Endodermal cell (in vitro differentiated cells): ENCODE data around the gene MAP7. TPM values are rescaled to one million over a fixed set of nuclear protein-coding genes. Genes with fewer than 3 reads are reported as not detected.

Experiments used
- DNase-seq: peaks from one replicate; pipeline ENCODE4 v3.0.0-alpha.2; 2017
- H3K27ac ChIP-seq: 2 replicates; pipeline ENCODE4 v1.5.1; 2013; ENCODE audit warnings: mild to moderate bottlenecking, low read depth, low read length, moderate library complexity
- H3K27me3 ChIP-seq: 2 replicates; pipeline ENCODE4 v1.6.1; 2013; ENCODE audit warnings: mild to moderate bottlenecking, low read length, moderate library complexity; ENCODE audit not compliant: insufficient read depth, control insufficient read depth, poor library complexity, severe bottlenecking
- H3K36me3 ChIP-seq: 2 replicates; pipeline ENCODE4 v1.7.0; 2013; ENCODE audit warnings: mild to moderate bottlenecking, low read length, moderate library complexity; ENCODE audit not compliant: control insufficient read depth, insufficient read depth
- H3K4me1 ChIP-seq: one replicate; pipeline ENCODE4 v1.7.0; 2013; ENCODE audit warnings: low read length; ENCODE audit not compliant: control insufficient read depth, insufficient read depth
- H3K4me3 ChIP-seq: 2 replicates; pipeline ENCODE4 v1.5.1; 2013; ENCODE audit warnings: mild to moderate bottlenecking, low read length, moderate library complexity
- H3K9ac ChIP-seq: 2 replicates; pipeline ENCODE4 v1.6.1; 2013; ENCODE audit warnings: mild to moderate bottlenecking, low read length, moderate library complexity; ENCODE audit not compliant: poor library complexity, severe bottlenecking; ENCODE audit errors: extremely low read depth
- H3K9me3 ChIP-seq: 2 replicates; pipeline ENCODE4 v1.6.1; 2013; ENCODE audit warnings: mild to moderate bottlenecking, low read length, moderate library complexity; ENCODE audit not compliant: control insufficient read depth
- H3K27ac Mint-ChIP-seq: 2 replicates; pipeline ENCODE4 v1.8.0; 2020; ENCODE audit warnings: mixed read lengths
- H3K27me3 Mint-ChIP-seq: 2 replicates; pipeline ENCODE4 v1.8.0; 2021; ENCODE audit warnings: mild to moderate bottlenecking, mixed read lengths; ENCODE audit not compliant: insufficient read depth
- H3K36me3 Mint-ChIP-seq: 2 replicates; pipeline ENCODE4 v1.8.0; 2020; ENCODE audit warnings: low read depth, mixed read lengths
- H3K4me1 Mint-ChIP-seq: 2 replicates; pipeline ENCODE4 v1.8.0; 2020; ENCODE audit warnings: mixed read lengths
- H3K4me3 Mint-ChIP-seq: 2 replicates; pipeline ENCODE4 v1.8.0; 2020; ENCODE audit warnings: mild to moderate bottlenecking, moderate library complexity, mixed read lengths
- H3K9me3 Mint-ChIP-seq: 2 replicates; pipeline ENCODE4 v1.8.0; 2020; ENCODE audit warnings: mild to moderate bottlenecking, mixed read lengths
- CTCF ChIP-seq: fragments of 200-600 bp; sonication (generic); conservative IDR thresholded peaks from 2 replicates; pipeline ENCODE4 v1.5.0; 2021; ENCODE audit warnings: antibody characterized with exemption, mild to moderate bottlenecking
- WGBS, 2 experiments: methylation state at CpG; one replicate each; pipeline versions ENCODE4 v1.1.5 to v1.1.7; 2013; ENCODE audit warnings: missing lambda C conversion rate in 2 of 2, mixed read lengths in 1 of 2; ENCODE audit not compliant: insufficient coverage in 1 of 2, insufficient read length in 1 of 2; 5-methylcytosine and 5-hydroxymethylcytosine counted together
- total RNA-seq, 2 donors: library from RNA; stranded (reverse); fragmentation: NEBNext Ultra II Directional in 1 of 2; extraction: Animal tissue kit (Norgen Biotek cat#: 25700) in 1 of 2; gene quantifications; 2 replicates in 1 of 2; 3 replicates in 1 of 2; pipeline ENCODE4 v1.2.1, GENCODE V29; 2021

The MAP7 gene
- total RNA-seq, 2 donors from 2014 or later: 42.4 to 48.7 TPM

DNA sequence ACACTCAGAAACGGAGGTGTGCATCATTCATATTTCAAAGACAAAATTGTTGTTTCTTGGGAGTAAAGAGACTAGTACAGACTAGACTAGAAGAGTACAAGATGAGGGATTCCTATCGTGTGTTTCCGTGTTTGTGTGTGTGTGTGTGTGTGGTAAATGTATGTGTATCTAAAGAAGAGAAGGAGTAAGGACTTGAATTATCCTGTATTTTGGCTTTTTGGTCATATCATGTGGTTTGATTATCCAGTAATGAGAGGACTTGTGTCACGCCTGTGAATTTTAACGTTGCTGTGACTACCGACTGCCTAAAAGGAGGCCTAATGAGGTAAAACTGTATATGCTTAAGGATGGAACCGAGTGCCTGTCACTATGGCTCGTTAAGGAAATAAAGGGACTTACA lies 44.4 kb upstream of the MAP7 start:
- no peak overlapping the region for H3K27ac ChIP-seq

DNA sequence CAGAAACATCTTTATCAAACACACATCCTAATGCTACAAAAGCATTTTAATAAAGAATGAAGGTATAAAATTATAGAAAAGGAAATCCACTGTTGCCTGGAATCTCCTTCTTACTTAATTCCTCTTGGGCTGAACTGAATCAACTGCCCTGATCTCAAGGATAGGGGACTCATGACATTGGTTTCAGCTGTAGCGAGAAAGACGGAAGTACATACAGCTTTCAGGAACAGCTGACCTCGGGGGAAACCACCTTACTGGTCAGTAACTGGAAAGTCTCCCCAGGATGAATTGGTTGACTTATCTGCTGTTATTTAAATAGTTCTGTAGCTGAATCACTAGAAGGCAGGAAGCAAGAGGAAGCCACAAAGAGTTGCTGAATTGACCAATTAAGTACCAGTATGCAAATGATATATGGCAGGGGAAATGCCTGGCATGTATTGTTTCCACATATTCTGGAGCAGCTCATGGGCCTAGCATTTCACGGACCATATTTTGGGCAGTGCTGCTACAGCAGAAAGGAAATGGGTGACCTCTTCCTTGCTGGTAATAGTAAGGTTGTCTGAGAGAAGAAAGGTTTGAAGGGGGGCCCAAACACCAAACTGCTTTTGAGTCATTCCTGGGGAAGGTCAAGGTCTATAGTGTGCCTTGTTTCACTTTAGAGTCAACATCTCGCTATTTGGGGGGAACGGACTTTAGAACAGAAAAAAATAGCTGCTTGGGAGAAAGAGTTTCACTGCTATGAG lies 43.7 kb upstream of the MAP7 start:
- Histone ChIP-seq H3K9ac (no peak overlapping the region), H3K4me3 (no peak overlapping the region), H3K27me3 (no peaks in the 10 kb centered on the region), H3K9me3 (no peaks in the 10 kb centered on the region), H3K4me1 (no peaks in the 10 kb centered on the region), H3K27ac (no peak overlapping the region), H3K36me3 (no peaks in the 10 kb centered on the region)
- H3K9me3 Mint-ChIP-seq: peaks cover 14% of the 10 kb centered on the region
- peaks cover 14% of the 10 kb centered on the region for H3K4me1 Mint-ChIP-seq
- DNase-seq: no peak
- no peak overlapping the region for H3K27ac Mint-ChIP-seq
- 89 to 90% methylated on average over 6 of the region's 6 CpGs for WGBS, 2 experiments
- H3K4me3 Mint-ChIP-seq: no peak overlapping the region
- TF ChIP-seq CTCF: no peak
- no peaks in the 10 kb centered on the region for H3K27me3 Mint-ChIP-seq
- peaks cover 14% of the 10 kb centered on the region for H3K36me3 Mint-ChIP-seq

More for the DNA sequence above, 44.4 kb upstream of the MAP7 start:
- Histone ChIP-seq H3K9me3 (no peaks in the 10 kb centered on the region), H3K4me3 (no peak overlapping the region), H3K36me3 (no peaks in the 10 kb centered on the region), H3K4me1 (no peaks in the 10 kb centered on the region), H3K27me3 (no peaks in the 10 kb centered on the region), H3K9ac (no peak overlapping the region)
- DNase-seq: no peak
- H3K4me3 Mint-ChIP-seq: no peak overlapping the region
- H3K27me3 Mint-ChIP-seq: no peaks in the 10 kb centered on the region
- peaks cover 14% of the 10 kb centered on the region for H3K9me3 Mint-ChIP-seq
- peaks cover 12% of the 10 kb centered on the region for H3K36me3 Mint-ChIP-seq
- no peak for TF ChIP-seq CTCF
- H3K4me1 Mint-ChIP-seq: peaks cover 14% of the 10 kb centered on the region
- no peak overlapping the region for H3K27ac Mint-ChIP-seq
- WGBS, 2 experiments: 91 to 97% methylated on average over 7 to 8 of the region's 8 CpGs

DNA sequence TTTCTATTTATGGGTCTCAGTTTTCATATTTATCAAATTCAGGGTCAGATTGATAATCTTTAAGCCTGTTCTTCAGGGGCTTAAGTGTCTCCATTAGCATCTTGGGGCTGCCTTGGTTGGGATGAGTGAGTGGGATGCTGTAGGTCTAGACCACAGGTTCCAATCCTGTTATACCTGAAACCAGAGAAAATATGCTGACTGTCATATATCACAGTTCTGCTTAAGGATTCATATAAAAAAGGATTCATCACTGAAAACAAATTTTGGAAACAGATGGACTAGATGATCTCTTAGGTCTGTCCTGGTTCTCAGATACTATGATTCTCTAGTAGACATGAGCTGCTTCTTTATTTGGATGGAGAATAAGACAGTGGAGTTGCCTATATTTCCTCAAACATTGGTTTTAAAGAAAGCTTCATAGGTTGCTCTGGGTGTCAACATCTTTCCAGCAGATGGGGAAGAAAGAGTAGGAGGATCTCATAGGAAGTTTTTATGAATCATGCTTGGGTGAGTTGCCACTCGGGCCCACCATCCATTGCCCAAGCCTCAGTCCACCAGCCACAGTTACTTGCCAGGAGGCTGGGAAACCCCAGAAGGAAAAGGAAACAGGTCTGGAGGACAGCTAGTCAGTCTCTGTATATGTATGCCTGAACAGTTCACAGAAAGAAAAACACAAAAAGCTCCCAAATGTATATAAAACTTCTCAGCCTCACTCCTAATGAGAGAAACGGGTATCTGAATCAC lies 42.9 kb upstream of the MAP7 start:
- Mint-ChIP-seq H3K27me3 (no peaks in the 10 kb centered on the region), H3K9me3 (peaks cover 14% of the 10 kb centered on the region), H3K4me1 (peaks cover 18% of the 10 kb centered on the region), H3K4me3 (no peak overlapping the region), H3K36me3 (peaks cover 14% of the 10 kb centered on the region), H3K27ac (no peak overlapping the region)
- Histone ChIP-seq H3K27me3 (no peaks in the 10 kb centered on the region), H3K27ac (no peak overlapping the region), H3K9me3 (no peaks in the 10 kb centered on the region), H3K36me3 (no peaks in the 10 kb centered on the region), H3K4me1 (no peaks in the 10 kb centered on the region), H3K9ac (no peak overlapping the region), H3K4me3 (no peak overlapping the region)
- DNase-seq: no peak
- TF ChIP-seq CTCF: no peak
- 100% methylated on average over 1 of the region's 2 CpGs for WGBS, 2 experiments
